Stomach (tissue), 9 donors: ENCODE measurements around the gene LCP2. TPM values are rescaled to one million over a fixed set of nuclear protein-coding genes. Genes with fewer than 3 reads are reported as not detected.

ENCODE experiments used
- DNase-seq, 2 donors: peaks; one replicate each; pipeline versions ENCODE4 v3.0.0 to v3.0.0-alpha.2; 2013 to 2019
- H3K27ac ChIP-seq, 5 donors: fragments of 200-600 bp in 4 of 5; sonication (generic) in 4 of 5; one replicate each; pipeline ENCODE4 v1.5.1; 2013 to 2019; ENCODE audit warnings: mild to moderate bottlenecking in 1 of 5, moderate library complexity in 1 of 5
- H3K27me3 ChIP-seq, 3 donors: fragments of 200-600 bp; sonication (generic); one replicate each; pipeline ENCODE4 v1.5.1; 2017 to 2019; ENCODE audit warnings: mixed run types in 1 of 3
- H3K36me3 ChIP-seq, 4 donors: fragments of 200-600 bp; sonication (generic); 1 replicate in 3 of 4; 2 replicates in 1 of 4; pipeline ENCODE4 v1.5.1; 2016 to 2019
- H3K4me1 ChIP-seq, 4 donors: fragments of 200-600 bp; sonication (generic); one replicate each; pipeline ENCODE4 v1.5.1; 2016 to 2019
- H3K4me3 ChIP-seq, 4 donors: fragments of 200-600 bp; sonication (generic) in 3 of 4; one replicate each; pipeline ENCODE4 v1.5.1; 2016 to 2019; ENCODE audit warnings: mild to moderate bottlenecking in 1 of 4
- H3K9me3 ChIP-seq, 4 donors: fragments of 200-600 bp; sonication (generic); one replicate each; pipeline ENCODE4 v1.5.1; 2016 to 2019
- EP300 ChIP-seq: sonication (generic); formaldehyde crosslinking; IDR thresholded peaks from one replicate; pipeline ENCODE4 v1.6.1; 2017; ENCODE audit warnings: antibody characterized with exemption
- POLR2A ChIP-seq, 4 donors: fragments of 450-650 bp; IDR thresholded peaks; one replicate each; pipeline ENCODE4 v1.6.1; 2016; ENCODE audit warnings: antibody characterized with exemption in 4 of 4, control low read depth in 2 of 4, mild to moderate bottlenecking in 1 of 4, moderate library complexity in 1 of 4
- POLR2AphosphoS5 ChIP-seq, 3 donors: sonication (generic); formaldehyde crosslinking; IDR thresholded peaks; one replicate each; pipeline ENCODE4 v1.6.1; 2016; ENCODE audit warnings: antibody characterized with exemption in 3 of 3
- WGBS, 5 donors: extraction: QIAGEN DNeasy Blood & Tissue Kit in 3 of 5; methylation state at CpG; one replicate each; pipeline versions ENCODE4 v1.1.5 to v1.1.7; 2013 to 2018; 5-methylcytosine and 5-hydroxymethylcytosine counted together
- intact Hi-C: fragments of 100-400 bp; cut with DNase I; formaldehyde crosslinking; loops from one replicate; pipeline ENCODE4 v1.15.1; 2023; ENCODE audit warnings: low total_unique reads
- polyA plus RNA-seq, 3 donors: library from polyadenylated mRNA; stranded (reverse); fragments of 200-250 nt; gene quantifications; one replicate each; pipeline ENCODE4 v1.2.3, GENCODE V29; 2013
- total RNA-seq, 5 donors: library from RNA; depleted of rRNA; stranded (reverse); fragments of >200 nt; gene quantifications; one replicate each; pipeline versions ENCODE4 v1.1.0 to v1.2.3, GENCODE V29; 2014 to 2016
- TF ChIP-seq, protein P1 (sequence below), 7 experiments: fragments of 450-650 bp in 4 of 7; fragments of 200-600 bp in 3 of 7; sonication (generic) in 3 of 7; IDR thresholded peaks; one replicate each; pipeline ENCODE4 v1.5.1; 2016 to 2019; ENCODE audit warnings: antibody characterized with exemption in 7 of 7, control low read depth in 2 of 7, mild to moderate bottlenecking in 1 of 7
- donor health status: healthy with polysubstance abuse.
- donor health status: Bipolar disorder and iron deficiency.
- donor health status: healthy.

LCP2 gene
- total and polyA plus RNA-seq, 8 donors, result 0.58 to 69.4 (median 16.8) TPM

DNA sequence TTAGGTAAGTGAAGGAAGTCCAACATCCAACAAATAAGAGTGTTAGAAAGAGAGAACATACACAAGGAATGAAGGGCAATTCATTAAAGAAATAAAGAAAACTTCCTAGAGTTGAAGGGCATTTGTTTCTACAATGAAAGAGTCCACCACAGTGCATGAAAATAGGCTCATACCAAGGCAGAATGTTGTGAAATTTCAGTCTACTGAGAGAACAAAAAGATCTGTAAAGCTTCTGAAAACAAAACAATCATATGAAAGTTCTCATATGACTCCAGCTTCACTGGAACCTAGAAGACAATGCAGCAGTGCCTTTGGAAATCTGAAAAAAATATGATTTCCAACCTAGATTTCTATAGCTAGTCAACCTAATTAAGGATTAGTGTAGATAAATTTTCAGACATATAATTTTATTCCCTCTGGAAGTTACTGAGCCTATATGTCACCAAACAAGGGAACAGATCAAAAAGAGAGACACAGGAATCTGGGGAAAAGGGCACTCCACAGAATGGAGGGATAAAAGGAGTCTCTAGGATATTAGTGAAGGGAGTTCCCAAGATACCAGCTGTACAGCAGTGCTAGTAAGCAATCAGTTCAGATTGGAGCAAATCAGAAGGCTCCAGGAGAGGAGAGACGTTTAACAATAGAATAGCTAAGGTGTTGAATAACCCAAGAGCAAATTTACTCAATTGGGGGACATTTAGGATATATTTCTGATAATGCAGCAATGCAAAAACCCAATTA lies 59.0 kb downstream of the LCP2 start:
- no peaks in the 10 kb centered on the region for H3K36me3 ChIP-seq
- H3K4me1 ChIP-seq, result no peaks in the 10 kb centered on the region
- TF ChIP-seq, protein P1, sequence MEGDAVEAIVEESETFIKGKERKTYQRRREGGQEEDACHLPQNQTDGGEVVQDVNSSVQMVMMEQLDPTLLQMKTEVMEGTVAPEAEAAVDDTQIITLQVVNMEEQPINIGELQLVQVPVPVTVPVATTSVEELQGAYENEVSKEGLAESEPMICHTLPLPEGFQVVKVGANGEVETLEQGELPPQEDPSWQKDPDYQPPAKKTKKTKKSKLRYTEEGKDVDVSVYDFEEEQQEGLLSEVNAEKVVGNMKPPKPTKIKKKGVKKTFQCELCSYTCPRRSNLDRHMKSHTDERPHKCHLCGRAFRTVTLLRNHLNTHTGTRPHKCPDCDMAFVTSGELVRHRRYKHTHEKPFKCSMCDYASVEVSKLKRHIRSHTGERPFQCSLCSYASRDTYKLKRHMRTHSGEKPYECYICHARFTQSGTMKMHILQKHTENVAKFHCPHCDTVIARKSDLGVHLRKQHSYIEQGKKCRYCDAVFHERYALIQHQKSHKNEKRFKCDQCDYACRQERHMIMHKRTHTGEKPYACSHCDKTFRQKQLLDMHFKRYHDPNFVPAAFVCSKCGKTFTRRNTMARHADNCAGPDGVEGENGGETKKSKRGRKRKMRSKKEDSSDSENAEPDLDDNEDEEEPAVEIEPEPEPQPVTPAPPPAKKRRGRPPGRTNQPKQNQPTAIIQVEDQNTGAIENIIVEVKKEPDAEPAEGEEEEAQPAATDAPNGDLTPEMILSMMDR (IDR thresholded peaks at IDR 0.05), result no peak
- no peak for TF ChIP-seq POLR2A (IDR thresholded peaks at IDR 0.05)
- TF ChIP-seq POLR2AphosphoS5 (IDR thresholded peaks at IDR 0.05), result no peak
- TF ChIP-seq EP300, result no peak
- H3K9me3 ChIP-seq, result no peaks in the 10 kb centered on the region
- no peak overlapping the region for H3K4me3 ChIP-seq
- intact Hi-C loops, result no loop called here
- no peak overlapping the region for H3K27ac ChIP-seq
- 18 to 39% (median 31%) methylated on average over 1 of the region's 1 CpG for WGBS, 5 donors
- H3K27me3 ChIP-seq, result no peaks in the 10 kb centered on the region
- no peak for DNase-seq

- Histone ChIP-seq H3K9me3 (no peaks in the 10 kb centered on the region), H3K4me3 (no peak overlapping the region), H3K27me3 (no peaks in the 10 kb centered on the region), H3K36me3 (no peaks in the 10 kb centered on the region), H3K27ac (no peak overlapping the region), H3K4me1 (no peaks in the 10 kb centered on the region)
- TF ChIP-seq EP300 (no peak), POLR2A (IDR thresholded peaks at IDR 0.05) (no peak), POLR2AphosphoS5 (IDR thresholded peaks at IDR 0.05) (no peak)
- WGBS, 5 donors, result 55 to 73% (median 57%) methylated on average over 3 of the region's 3 CpGs
- intact Hi-C loops, result no loop called here
- DNase-seq, result no peak
Observed at GRCh38 chr5:170235876-170236864, 61.4 kb downstream of the LCP2 start.

DNA sequence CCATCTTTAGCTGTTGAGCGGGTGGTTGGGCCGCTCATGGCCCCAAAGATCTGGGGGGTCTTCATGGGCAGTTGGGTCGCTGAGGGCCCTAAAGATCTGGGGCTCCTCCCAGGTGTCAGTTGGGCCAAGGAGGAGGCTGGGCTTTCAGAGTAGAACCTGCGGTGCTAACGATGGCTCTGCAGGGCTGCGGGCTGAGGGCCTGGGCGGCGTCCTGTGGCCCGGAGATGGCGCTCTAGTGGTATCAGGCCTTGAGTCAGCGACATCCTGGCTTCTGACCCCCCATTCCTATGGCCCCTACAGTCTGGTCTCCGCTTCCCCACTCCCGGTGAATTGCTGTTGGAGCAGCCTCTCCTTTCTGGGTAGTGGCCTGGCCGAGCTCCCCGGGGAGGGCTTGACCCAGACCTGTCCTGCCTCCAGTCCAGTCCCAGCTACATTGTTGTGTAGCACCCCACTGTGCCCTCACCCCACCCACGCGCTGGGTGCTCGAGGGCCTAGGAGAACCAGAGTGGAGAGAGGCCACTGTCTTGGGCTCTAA lies 64.2 kb downstream of the LCP2 start:
- WGBS, 5 donors, result 93 to 96% (median 94%) methylated on average over 11 to 18 of the region's 18 CpGs
- H3K4me3 ChIP-seq, result no peak overlapping the region
- no peak for DNase-seq
- no peaks in the 10 kb centered on the region for H3K9me3 ChIP-seq
- no peaks in the 10 kb centered on the region for H3K27me3 ChIP-seq
- H3K36me3 ChIP-seq, result no peaks in the 10 kb centered on the region
- intact Hi-C loops, result no loop called here
- no peak overlapping the region for H3K27ac ChIP-seq
- H3K4me1 ChIP-seq, result no peaks in the 10 kb centered on the region
- TF ChIP-seq, protein P1 (IDR thresholded peaks at IDR 0.05), result no peak
- no peak for TF ChIP-seq POLR2A (IDR thresholded peaks at IDR 0.05)
- no peak for TF ChIP-seq POLR2AphosphoS5 (IDR thresholded peaks at IDR 0.05)
- no peak for TF ChIP-seq EP300

- intact Hi-C loops, result no loop called here
- no peak within 1 kb of the TSS for H3K27ac ChIP-seq
- 88 to 94% (median 93%) methylated on average over 24 to 27 of the region's 27 CpGs for WGBS, 5 donors
Observed at GRCh38 chr5:170232786-170233185, 64.8 kb downstream of the LCP2 start, which contains the start of gene C5orf58. Gene C5orf58, plus strand, starts transcription at chr5:170232985. Its CDS starts 1,992 bp downstream, at chr5:170234977.

More at GRCh38 chr5:170232786-170233185, 64.8 kb downstream of the LCP2 start, which contains the start of gene C5orf58:
- H3K27me3 ChIP-seq, result no peaks in the 10 kb centered on the region
- no peak within 1 kb of the TSS for H3K4me3 ChIP-seq
- no peaks in the 10 kb centered on the region for H3K36me3 ChIP-seq
- H3K4me1 ChIP-seq, result no peaks in the 10 kb centered on the region
- H3K9me3 ChIP-seq, result no peaks in the 10 kb centered on the region
- TF ChIP-seq POLR2AphosphoS5 (IDR thresholded peaks at IDR 0.05), result no peak
- TF ChIP-seq EP300, result no peak
- no peak for TF ChIP-seq POLR2A (IDR thresholded peaks at IDR 0.05)
- TF ChIP-seq, protein P1 (IDR thresholded peaks at IDR 0.05), result no peak
- DNase-seq, result no peak
